HK-2 (cell line): ENCODE data around the gene SH3BP1.
"Not testable (repeated sequence)": the region's sequence is repeated elsewhere in the genome, so short reads cannot be mapped to it uniquely, and the experiment has no call there.

Experiments
- DNase-seq: peaks from one replicate; pipeline ENCODE4 v3.0.0-alpha.2; 2018; ENCODE audit not compliant: unreplicated experiment

SH3BP1 gene

GRCh38 chr22:37677493-37677974 is 38.1 kb downstream of the SH3BP1 start:
- no peak for DNase-seq

DNA sequence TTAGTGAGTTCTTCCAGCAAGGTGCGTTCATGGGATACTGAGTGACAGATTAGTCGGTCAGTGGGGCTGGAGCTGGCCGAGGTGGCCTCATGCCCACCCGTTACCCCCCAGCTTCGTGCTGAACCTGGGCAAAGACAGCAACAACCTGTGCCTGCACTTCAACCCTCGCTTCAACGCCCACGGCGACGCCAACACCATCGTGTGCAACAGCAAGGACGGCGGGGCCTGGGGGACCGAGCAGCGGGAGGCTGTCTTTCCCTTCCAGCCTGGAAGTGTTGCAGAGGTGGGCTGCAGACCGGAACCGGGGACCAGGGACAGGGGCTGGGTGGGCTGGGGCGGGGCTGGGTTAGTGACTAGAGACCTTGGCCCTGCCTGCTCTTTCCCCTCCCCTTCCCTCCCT is 38.9 kb downstream of the SH3BP1 start:
- no peak for DNase-seq

GRCh38 chr22:37679670-37680069 is 40.2 kb downstream of the SH3BP1 start:
- DNase-seq: no peak

- no peak for DNase-seq
These were observed 40.9 kb downstream of the SH3BP1 start for GRCh38 chr22:37680191-37680851.

DNA sequence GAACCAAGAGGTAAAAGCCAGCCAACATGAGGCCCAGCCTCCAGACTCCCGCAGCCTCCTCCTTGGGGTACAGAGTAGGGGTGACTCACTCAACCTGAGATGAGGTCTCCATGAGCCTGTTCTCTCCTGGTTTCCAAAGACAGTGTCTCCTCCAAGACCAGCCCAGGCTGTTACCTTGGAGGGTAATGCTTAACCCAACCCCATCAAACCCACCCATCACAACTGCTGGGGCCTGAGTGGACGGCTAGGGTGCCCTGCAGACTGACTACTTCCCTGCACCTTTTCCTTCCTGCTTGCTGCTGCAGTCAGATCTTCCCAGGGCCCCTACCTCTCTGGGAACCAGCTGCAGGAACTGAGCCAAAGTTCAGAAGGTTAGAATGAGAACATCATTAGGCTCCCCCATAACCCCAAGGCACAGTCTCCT is 41.5 kb downstream of the SH3BP1 start:
- no peak for DNase-seq

DNA sequence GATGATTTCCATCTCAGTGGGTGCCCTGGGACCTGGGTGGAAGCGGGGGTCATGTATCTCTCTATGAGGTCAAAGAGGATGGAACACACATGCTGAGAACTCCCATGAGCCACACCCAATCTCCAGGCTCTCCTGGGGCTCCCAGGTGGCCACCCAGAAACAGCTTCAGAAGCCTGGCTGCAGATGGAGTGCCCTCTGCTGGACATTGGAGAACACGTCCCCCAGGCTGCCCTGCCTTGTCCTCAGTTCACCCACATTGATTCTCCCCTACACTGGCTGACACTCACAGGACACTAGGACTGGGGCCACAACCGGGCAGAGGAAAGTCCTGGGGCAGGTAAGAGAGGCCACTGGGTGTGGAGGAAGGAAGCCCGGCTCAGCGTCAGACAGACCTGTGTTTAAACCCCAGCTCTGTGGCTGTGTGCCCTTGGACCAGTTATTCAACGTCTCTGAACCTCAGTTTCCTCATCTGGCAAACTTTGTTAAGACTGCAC is 42.1 kb downstream of the SH3BP1 start:
- DNase-seq: peak; percentile 63

GRCh38 chr22:37684803-37685615 is 45.5 kb downstream of the SH3BP1 start:
- no peak for DNase-seq

GRCh38 chr22:37686002-37686982 is 46.8 kb downstream of the SH3BP1 start, which contains the start of gene NOL12:
Gene NOL12 (plus strand): TSS chr22:37686343. CDS start chr22:37686393, 50 bp downstream.
- peak; percentile 74 for DNase-seq

DNA sequence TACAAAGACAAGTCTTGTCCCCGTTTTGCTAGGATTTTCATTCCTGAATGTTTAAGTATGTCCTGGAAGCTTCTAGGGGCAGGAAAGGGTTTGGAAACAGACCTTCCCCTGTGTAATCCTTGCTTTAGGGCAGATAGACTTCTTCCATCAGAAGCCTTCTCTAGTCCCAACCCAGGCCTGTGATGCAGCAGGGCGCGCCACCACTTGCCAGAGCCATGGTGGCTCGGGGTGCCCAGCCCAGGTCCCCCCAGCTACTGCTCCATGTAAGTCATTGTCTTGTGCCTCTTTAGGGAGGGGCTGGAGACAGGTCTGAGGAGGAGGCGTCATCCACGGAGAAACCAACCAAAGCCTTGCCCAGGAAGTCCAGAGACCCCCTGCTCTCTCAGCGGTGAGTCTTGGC is 50.9 kb downstream of the SH3BP1 start:
- no peak for DNase-seq

GRCh38 chr22:37690901-37691504 is 51.5 kb downstream of the SH3BP1 start:
- DNase-seq: no peak

DNA sequence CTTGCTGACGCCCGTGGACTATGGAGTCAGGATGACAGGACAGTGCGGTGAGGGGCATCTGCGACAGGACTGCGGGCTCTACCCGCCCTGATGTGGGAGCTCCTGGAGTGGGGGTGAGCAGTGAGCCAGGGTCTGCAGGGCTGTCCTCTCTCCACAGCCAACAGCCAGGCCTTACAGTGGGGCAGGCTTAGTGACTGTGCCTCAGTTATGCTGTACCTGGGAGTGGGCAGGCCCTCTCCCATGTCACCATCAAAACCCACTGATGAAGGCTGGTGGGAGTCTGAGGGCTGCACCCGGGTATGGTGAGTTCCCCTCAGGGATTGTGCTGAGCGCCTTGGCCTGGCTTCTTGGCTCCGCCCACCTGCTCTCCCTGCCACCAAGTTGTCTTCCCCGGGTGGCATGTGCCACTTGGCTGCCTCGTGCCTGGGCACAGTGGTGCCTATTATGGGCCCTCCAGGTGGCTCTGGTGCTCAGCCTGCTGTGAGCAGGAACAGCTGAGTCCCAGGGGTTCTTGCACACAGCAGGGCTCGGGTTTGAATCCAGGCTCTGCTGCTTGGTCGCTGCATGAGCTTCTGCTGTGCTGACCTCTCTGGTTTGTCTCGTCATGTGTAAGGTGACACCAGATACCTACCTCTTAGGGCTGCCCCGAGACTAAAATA is 53.3 kb downstream of the SH3BP1 start:
- no peak for DNase-seq

DNA sequence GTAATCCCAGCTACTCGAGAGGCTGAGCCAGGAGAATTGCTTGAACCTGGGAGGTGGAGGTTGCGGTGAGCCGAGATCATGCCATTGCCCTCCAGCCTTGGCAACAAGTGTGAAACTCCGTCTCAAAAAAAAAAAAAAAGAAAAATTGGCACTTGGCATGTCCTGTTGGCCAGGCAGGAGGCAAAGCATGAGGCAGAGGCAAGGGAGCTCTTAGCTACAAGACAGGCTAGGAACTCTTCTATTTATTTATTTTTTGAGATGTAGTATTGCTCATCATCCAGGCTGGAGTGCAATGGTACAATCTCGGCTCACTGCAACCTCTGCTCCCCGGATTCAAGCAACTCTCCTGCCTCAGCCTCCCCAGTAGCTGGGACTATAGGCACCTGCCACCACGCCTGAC is 54.7 kb downstream of the SH3BP1 start:
- not testable (repeated sequence) for DNase-seq

DNA sequence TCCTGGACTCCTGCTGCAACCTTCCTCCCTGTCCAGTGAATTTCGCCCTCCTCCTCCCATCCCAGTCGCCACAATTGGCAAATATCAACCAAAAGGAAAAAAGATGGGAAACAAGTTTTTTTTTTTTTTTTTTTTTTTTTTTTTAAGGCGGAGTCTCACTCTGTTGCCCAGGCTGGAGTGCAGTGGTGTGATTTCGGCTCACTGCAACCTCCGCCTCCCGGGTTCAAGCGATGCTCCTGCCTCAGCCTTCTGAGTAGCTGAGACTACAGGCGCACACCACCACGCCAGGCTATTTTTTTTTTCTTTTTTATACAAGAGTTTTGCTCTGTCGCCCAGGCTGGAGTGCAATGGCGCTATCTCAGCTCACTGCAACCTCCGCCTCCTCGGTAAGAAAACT is 56.8 kb downstream of the SH3BP1 start:
- not testable (repeated sequence) for DNase-seq

DNA sequence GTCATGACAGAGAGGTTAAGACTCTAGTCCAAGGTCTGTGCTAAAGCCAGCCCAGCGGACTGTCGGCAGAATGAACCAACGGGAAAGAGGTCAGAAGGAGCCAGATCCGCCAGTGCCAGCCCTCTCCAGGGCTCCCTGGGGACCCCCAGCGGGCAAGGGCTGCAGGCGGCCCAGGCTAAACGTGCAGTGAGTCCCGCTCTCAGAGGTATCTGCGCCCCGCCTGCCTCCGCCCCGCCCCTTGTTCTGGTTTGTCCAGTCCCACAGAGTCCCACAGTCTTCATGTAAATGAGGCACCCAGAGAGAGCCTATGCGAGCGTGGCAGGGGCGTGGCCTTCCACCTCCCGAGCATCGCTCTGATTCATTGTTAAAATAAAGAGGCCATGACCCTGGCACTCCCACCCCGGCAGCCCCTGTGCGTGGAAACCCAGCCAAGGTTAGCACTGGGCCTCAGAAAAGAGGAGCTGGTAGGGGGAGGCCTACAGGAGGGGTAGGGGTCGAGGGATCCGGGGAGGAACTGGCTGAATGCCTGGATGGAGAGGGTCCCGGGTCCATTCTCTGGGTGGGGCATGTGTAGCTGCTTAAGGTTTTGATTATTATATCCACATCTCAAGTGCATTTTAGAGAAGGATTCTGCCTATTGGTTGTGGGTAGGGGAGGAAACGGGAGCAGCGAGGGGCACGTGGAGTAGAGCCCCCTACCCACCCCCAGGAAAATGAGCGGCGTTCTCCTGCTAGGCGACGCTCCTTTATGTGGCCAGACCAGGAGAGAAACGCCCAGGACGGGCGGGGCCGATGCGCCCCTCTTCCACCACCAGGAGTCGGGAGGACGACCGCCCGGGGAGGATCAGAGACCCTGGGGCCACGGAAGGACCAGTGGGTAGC is 57.4 kb downstream of the SH3BP1 start, which contains the start of gene TRIOBP:
TSS of gene TRIOBP (plus strand) at position 392 of the 881 bp plus-strand sequence. CDS start 4,318 bp downstream, outside the sequence.
- DNase-seq: peak; percentile 96

- DNase-seq: no peak
These were observed 58.0 kb downstream of the SH3BP1 start for GRCh38 chr22:37697538-37697835.

GRCh38 chr22:37701141-37701786 is 61.8 kb downstream of the SH3BP1 start:
- no peak for DNase-seq

DNA sequence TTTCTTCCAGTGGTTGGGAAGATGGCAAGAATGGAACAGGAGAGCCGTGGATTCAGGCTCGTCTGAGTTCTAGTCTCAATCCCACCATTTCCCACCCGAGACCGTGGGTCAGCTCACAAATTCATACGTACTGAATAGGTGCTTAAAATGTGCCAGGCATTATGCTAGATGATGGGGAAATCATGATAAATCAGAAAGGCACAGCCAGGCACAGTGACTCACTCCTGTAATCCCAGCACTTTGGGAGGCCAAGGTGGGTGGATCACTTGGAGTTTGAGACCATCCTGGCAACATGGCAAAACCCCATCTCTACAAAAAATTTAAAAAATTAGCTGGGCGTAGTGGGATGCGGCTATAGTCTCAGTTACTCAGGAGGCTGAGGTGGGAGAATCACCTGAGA is 64.4 kb downstream of the SH3BP1 start:
- no peak for DNase-seq

GRCh38 chr22:37704645-37705044 is 65.2 kb downstream of the SH3BP1 start:
- no peak for DNase-seq

DNA sequence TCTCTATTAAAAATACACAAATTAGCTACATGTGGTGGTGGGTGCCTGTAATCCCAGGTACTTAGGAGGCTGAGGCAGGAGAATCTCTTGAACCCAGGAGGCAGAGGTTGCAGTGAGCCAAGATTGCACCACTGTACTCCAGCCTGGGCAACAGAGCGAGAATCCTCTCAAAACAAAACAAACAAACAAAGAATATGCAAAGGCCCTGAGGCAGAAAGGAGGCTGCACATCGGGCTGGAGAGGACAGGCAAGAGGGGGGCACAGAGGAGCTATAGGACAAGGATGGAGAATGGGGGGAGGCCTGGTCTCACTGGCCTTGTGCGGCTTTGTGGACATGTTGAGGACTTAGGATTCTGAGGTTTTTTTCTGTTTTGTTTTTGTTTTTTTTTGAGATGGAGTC is 65.7 kb downstream of the SH3BP1 start:
- no peak for DNase-seq
